Activated naive CD8-positive, alpha-beta T cell treated with anti-CD3 and anti-CD28 coated beads, Interleukin-2, amount 10 ng/mL, durations not matched to agents 7 days and 5 days (primary cell): ENCODE measurements around the gene EEA1. TPM values are rescaled to one million over a fixed set of nuclear protein-coding genes. Genes with fewer than 3 reads are reported as not detected.
A peak's percentile ranks its signal among the peaks of the same experiment; 100 is the strongest.

Experiments used
- ATAC-seq: fragments of 150-1000 bp; cut with Tn5 transposase; one replicate; pipeline ENCODE4 v1.10.0; 2021; ENCODE audit warnings: low read depth, moderate library complexity
- POLR2A ChIA-PET: fragments of 350-600 bp; sonication (Branson Sonifier 250); formaldehyde crosslinking; loops from one replicate; lab custom pipeline; 2021; ENCODE audit warnings: antibody characterized with exemption; lab: Charles Lee
- DNase-seq: peaks from one replicate; pipeline ENCODE4 v3.0.0; 2021
- H3K27ac Mint-ChIP-seq: one replicate; pipeline ENCODE4 v1.8.0; 2022; ENCODE audit warnings: mild to moderate bottlenecking, mixed read lengths
- H3K27me3 Mint-ChIP-seq: one replicate; pipeline ENCODE4 v1.8.0; 2022; ENCODE audit warnings: mild to moderate bottlenecking, moderate library complexity, mixed read lengths
- H3K36me3 Mint-ChIP-seq: one replicate; pipeline ENCODE4 v1.8.0; 2021; ENCODE audit warnings: mild to moderate bottlenecking, mixed read lengths
- H3K4me1 Mint-ChIP-seq: one replicate; pipeline ENCODE4 v1.8.0; 2021; ENCODE audit warnings: mixed read lengths
- H3K4me3 Mint-ChIP-seq: one replicate; pipeline ENCODE4 v1.8.0; 2022; ENCODE audit warnings: mild to moderate bottlenecking, moderate library complexity, mixed read lengths
- H3K9me3 Mint-ChIP-seq: one replicate; pipeline ENCODE4 v1.8.0; 2021; ENCODE audit warnings: mixed read lengths
- total RNA-seq, 2 experiments: library from RNA; stranded (reverse); gene quantifications; one replicate each; pipeline ENCODE4 v1.2.3, GENCODE V29; 2021

The EEA1 gene
- total RNA-seq, 2 experiments from 2014 or later = 15.4 to 16.0 TPM

DNA sequence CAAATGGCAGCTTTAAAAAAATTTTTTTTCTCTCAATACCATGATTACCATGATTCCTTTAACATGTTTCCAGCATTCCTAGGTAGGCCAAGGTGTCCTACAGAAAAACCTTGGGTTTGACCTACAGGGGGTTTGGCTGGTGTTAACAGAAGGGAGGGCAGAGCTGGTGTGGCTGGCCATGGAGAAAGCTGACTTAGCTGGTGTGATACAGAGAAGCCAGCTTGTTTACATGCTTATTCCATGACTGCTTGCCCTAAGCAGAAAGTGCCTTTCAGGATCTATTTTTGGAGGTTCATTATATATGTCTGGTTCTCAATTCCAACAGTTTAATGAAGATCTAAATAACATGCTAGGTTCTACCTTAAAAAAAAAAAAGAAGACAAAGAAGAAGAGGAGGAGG, 68.6 kb downstream of the EEA1 start:
- H3K27ac Mint-ChIP-seq = no peak overlapping the region
- H3K36me3 Mint-ChIP-seq = peaks cover 42% of the 10 kb centered on the region

DNA sequence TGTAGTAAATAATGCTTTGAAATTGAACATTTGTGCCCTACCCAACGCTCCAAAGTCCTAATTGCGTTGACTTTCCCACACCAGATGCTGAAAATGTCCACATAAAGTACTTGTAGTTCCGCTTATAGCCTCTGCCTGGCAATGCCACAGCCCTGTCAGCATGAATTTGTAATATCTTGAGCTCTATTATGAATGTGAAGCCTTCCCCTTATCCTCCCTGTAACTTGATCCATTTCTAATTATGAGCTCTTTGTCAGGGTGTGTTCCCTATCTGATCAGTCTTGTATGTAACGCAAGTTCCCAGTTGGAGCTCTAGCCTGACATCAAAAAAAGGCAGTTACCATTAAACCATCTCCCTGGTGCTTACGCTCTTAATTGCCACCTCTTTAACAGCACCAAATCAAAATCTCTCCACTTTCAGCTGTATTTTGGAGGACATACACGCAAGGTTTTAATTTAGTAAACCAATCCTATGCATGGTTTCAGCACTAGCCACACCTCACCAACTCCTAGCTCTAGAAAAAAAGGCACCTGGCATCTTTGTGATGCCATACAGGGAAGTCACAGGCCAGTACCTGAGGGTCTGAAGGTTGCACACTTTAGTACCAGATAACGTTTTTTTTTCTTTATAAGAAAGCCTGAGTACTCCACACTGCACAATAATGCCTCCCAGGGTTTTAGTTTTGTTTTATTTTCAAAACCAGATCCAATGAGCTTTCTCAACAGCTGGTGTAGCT, 69.3 kb downstream of the EEA1 start:
- Mint-ChIP-seq H3K36me3 (peaks cover 42% of the 10 kb centered on the region), H3K4me1 (peaks cover 3% of the 10 kb centered on the region), H3K27me3 (no peaks in the 10 kb centered on the region), H3K9me3 (no peaks in the 10 kb centered on the region), H3K4me3 (no peak overlapping the region), H3K27ac (no peak overlapping the region)
- POLR2A ChIA-PET = interaction anchor here (0.7 kb wide), 1 partner anchor 69 kb away, joined by 3 read pairs; the partner anchor contains the start of gene EEA1
- ATAC-seq (no peak), DNase-seq (no peak)

More for the DNA sequence above, 68.6 kb downstream of the EEA1 start:
- H3K4me1 Mint-ChIP-seq = peaks cover 3% of the 10 kb centered on the region
- ATAC-seq (no peak), DNase-seq (no peak)
- H3K27me3 Mint-ChIP-seq = no peaks in the 10 kb centered on the region
- no peak overlapping the region for H3K4me3 Mint-ChIP-seq
- POLR2A ChIA-PET = no interaction called here
- no peaks in the 10 kb centered on the region for H3K9me3 Mint-ChIP-seq

DNA sequence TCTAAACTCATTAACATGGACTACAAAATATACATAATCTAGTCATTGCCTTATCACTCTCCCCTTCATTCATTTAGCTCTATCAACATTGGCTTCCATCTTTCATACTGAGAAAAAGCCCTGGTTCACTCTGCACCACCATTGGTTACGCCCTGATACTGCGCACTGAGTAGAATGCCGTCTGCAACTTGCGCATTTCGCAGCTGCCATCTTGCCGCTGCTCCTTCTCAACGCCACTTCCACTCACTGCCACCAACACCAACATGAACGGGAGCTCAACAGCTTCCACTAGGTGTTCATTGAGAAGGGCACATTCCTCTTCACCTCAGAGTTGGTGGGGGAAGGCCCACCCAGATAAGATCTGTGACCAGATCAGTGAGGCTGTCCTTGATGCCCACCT, 71.3 kb downstream of the EEA1 start:
- Mint-ChIP-seq H3K4me3 (no peak overlapping the region), H3K9me3 (no peaks in the 10 kb centered on the region), H3K27ac (no peak overlapping the region), H3K36me3 (peaks cover 42% of the 10 kb centered on the region), H3K27me3 (no peaks in the 10 kb centered on the region), H3K4me1 (no peaks in the 10 kb centered on the region)
- ATAC-seq = no peak
- no peak for DNase-seq
- POLR2A ChIA-PET = no interaction called here

DNA sequence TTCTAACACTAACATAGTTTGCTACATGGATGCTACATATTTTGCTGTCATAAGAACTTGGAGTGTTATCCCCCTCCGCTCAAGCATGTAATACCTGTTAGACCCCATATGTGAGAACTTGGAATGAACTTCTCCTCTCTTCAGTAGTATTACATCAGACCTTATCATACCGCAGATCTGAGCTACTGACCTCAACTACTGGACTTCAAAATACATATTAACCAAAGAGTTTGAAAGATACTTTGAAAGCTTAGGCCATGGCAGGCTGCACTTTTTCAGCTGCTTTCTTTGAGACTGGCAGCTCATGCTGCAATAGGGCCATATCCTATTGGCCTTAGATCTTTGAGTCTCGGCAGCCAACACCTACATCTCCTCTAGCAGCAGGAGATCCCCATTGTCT, 74.8 kb downstream of the EEA1 start:
- no peaks in the 10 kb centered on the region for H3K27me3 Mint-ChIP-seq
- no peak for DNase-seq
- POLR2A ChIA-PET = no interaction called here
- no peak for ATAC-seq
- no peak overlapping the region for H3K4me3 Mint-ChIP-seq
- H3K36me3 Mint-ChIP-seq = peaks cover 36% of the 10 kb centered on the region
- H3K4me1 Mint-ChIP-seq = no peaks in the 10 kb centered on the region
- H3K9me3 Mint-ChIP-seq = no peaks in the 10 kb centered on the region
- H3K27ac Mint-ChIP-seq = no peak overlapping the region

DNA sequence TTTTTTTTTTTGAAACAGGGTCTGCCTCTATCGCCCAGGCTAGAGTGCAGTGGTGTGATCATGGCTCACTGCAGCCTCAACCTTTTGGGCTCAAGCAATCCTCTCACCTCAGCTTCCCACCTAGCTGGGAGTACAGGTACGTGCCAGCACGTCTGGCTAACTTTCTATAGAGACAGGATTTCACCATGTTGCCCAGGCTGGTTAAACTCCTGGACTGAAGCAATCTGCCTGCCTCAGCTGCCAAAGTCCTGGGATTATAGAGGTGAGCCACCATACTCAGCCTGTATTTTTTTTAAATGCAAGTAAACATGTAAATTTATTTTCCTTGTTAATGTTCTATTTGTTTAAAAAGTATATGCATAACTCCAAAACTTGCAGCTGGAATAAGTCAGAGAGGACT, 80.4 kb downstream of the EEA1 start:
- Mint-ChIP-seq H3K4me1 (no peaks in the 10 kb centered on the region), H3K4me3 (no peak overlapping the region), H3K27ac (no peak overlapping the region), H3K9me3 (no peaks in the 10 kb centered on the region), H3K36me3 (peaks cover 19% of the 10 kb centered on the region), H3K27me3 (no peaks in the 10 kb centered on the region)
- no peak for ATAC-seq
- POLR2A ChIA-PET = no interaction called here
- DNase-seq = no peak

DNA sequence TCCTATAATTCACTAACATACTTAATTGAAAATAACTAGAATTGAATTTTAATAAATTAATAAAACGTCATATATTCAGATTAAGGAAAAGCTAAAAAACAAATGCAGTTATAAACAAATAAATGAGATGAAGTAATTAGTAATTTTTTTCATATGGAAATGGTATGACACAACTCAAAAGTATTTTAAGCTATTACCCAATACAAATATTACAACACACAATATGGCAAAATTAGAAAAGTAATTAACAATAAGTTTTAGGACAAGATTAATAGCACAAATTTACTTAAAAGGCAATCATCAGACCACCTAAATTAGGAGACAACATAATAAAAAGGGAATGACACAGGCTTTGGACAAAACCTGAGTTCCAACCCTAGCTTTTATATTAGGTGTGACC, 81.7 kb downstream of the EEA1 start:
- ATAC-seq = no peak
- Mint-ChIP-seq H3K4me1 (no peaks in the 10 kb centered on the region), H3K4me3 (no peak overlapping the region), H3K27ac (no peak overlapping the region), H3K27me3 (no peaks in the 10 kb centered on the region), H3K36me3 (peaks cover 17% of the 10 kb centered on the region), H3K9me3 (no peaks in the 10 kb centered on the region)
- DNase-seq = no peak
- POLR2A ChIA-PET = no interaction called here

DNA sequence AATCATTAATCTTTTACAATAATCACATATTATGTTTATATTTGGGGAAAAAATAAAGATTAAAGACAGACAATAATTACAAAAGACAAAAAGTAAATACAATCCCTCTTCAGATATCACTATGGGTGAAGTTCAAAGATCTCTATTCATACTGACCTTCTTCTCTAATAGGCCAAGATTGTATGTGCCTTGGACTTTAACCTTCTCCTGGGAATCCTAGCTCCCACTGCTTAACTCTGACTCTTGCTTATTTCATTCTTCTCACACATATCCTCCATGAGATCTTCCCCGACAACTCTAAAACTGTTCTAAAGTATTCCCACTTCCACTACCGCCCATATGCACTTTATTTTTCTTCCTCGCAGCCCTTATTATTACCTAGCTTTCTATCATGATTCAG, 83.8 kb downstream of the EEA1 start:
- ATAC-seq = no peak
- POLR2A ChIA-PET = no interaction called here
- no peak overlapping the region for H3K27ac Mint-ChIP-seq

DNA sequence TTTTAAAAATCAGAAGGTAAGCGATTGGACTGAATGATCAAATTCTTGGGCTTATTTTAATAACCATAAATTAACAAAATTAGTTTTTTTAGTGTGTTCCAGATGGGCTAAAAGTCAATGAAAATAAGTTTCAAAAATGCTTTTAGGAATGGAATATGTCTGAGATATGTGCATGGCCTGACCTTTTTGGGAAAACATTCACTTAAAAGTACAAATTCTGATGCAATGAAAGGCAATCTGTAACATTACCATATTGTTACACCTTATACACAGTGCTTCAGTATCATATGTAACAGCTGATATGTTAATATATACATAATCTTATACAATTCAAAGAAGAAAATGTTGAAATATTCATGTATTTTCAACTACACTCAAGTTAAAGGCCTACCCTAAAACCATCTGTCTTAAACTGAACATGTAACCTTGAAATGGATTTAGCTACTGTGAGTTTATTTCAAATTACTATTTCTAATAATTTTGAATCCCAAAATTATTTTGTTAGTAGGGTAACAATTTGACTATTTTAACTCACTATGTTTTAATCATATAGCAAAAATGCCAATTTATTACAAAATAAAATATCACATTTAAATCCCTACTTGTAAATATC, 84.8 kb downstream of the EEA1 start:
- no peak overlapping the region for H3K4me3 Mint-ChIP-seq
- H3K27me3 Mint-ChIP-seq = no peaks in the 10 kb centered on the region
- POLR2A ChIA-PET = no interaction called here

More for the DNA sequence above, 83.8 kb downstream of the EEA1 start:
- no peak for DNase-seq
- Mint-ChIP-seq H3K4me3 (no peak overlapping the region), H3K27me3 (no peaks in the 10 kb centered on the region), H3K9me3 (no peaks in the 10 kb centered on the region), H3K4me1 (no peaks in the 10 kb centered on the region), H3K36me3 (peaks cover 23% of the 10 kb centered on the region)

DNA sequence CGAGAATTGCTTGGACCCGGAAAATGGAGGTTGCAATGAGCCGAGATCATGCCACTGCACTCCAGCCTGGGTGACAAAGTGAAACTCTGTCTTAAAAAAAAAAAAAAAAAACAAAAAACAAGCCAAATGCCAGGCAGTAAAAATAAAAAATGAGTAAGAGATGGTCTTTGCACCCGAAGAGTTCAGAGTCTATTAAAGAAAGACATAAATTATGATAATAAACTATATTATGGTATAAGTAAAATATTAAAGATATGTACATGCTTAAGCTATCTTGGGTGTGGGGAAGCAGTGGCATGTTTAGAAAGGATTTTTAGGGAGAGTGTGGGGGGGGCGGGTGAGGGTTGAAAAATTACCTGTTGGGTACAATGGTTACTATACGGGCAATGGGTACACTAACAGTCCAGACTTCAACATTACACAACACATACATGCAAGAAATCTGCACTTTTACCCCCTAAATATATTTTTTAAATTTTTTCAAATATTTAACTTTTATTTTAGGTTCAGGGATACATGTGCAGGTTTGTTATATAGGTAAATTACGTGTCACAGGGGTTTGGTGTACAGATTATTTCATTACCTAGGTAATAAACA, 99.3 kb downstream of the EEA1 start:
- DNase-seq (no peak), ATAC-seq (no peak)
- Mint-ChIP-seq H3K27me3 (no peaks in the 10 kb centered on the region), H3K9me3 (no peaks in the 10 kb centered on the region), H3K27ac (no peak overlapping the region), H3K36me3 (peaks cover 9% of the 10 kb centered on the region), H3K4me1 (peaks cover 2% of the 10 kb centered on the region), H3K4me3 (no peak overlapping the region)
- POLR2A ChIA-PET = no interaction called here

More for the DNA sequence above, 84.8 kb downstream of the EEA1 start:
- H3K27ac Mint-ChIP-seq = no peak overlapping the region
- DNase-seq = no peak
- ATAC-seq = no peak
- H3K9me3 Mint-ChIP-seq = no peaks in the 10 kb centered on the region
- no peaks in the 10 kb centered on the region for H3K4me1 Mint-ChIP-seq
- peaks cover 19% of the 10 kb centered on the region for H3K36me3 Mint-ChIP-seq

DNA sequence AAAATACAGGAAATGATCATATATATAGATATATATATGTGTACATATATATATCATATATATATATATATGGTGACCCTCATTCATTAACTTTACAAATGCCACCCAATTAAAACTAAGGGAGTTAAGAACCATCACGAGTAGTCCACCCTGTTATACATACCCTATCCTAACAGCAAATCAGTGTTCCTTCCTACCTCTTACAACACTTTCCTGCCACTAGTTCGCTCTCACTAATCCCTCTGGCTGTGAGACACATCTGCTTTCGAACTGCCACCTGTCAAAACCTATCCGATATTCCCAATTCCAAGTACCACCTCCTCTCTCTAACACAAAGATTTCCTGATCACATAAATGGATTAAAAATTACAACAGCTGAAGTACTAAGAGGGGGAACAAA, 100.5 kb downstream of the EEA1 start:
- H3K4me3 Mint-ChIP-seq = no peak overlapping the region
- ATAC-seq (no peak), DNase-seq (no peak)
- H3K27ac Mint-ChIP-seq = no peak overlapping the region
- no peaks in the 10 kb centered on the region for H3K9me3 Mint-ChIP-seq
- POLR2A ChIA-PET = no interaction called here
- peaks cover 7% of the 10 kb centered on the region for H3K36me3 Mint-ChIP-seq
- peaks cover 2% of the 10 kb centered on the region for H3K4me1 Mint-ChIP-seq
- H3K27me3 Mint-ChIP-seq = no peaks in the 10 kb centered on the region

DNA sequence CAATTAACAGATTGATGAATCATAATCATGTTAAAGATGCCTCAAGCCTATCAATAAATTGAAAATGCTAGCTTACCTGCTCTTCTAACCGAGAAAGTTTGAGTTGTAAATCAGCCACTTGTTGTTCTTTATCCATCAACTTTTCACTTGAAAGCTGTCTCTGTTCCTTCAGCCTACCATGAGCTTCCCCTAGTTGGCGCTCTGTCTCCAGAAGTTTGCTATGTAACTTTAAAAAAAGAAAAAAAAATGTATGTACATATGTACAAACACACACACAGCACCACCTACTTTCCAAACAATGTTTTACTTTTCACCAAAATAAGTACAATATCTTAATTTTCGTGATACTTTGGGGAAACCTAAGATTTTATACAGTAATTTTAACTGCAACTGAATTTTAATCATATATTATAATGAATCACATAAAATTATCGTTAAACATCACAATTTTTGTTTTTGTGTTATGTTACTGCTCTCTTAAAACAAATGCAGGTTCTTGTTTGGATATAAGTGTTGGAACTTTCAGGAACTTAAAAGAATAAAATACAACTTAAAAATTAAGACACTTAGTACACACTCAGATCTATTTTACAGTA, 101.2 kb downstream of the EEA1 start:
- ATAC-seq = peak; percentile 54
- no peaks in the 10 kb centered on the region for H3K9me3 Mint-ChIP-seq
- POLR2A ChIA-PET = interaction anchor here (1.0 kb wide), 1 partner anchor 103 kb away, joined by 4 read pairs; no protein-coding TSS in a partner anchor

DNA sequence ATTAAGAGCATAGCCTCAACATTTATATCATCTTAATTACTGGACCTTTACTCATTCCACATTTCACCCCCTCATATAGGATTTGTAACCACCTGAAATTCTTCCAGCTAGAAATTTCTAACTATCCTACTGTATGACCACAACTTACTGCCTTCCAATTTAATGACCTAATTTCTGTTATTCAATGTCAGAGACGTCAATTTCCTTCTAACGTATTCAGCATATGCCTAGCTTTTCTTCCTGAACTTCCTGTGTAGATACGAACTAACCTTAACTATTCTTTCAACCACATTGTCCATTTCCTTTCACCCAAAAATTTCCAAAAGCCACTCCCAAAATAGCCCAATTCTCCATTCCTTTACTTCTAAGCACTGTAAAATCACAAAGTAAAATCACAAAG, 108.0 kb downstream of the EEA1 start:
- Mint-ChIP-seq H3K27ac (no peak overlapping the region), H3K9me3 (no peaks in the 10 kb centered on the region), H3K36me3 (peaks cover 7% of the 10 kb centered on the region), H3K4me1 (no peaks in the 10 kb centered on the region), H3K27me3 (no peaks in the 10 kb centered on the region), H3K4me3 (no peak overlapping the region)
- DNase-seq = no peak
- no peak for ATAC-seq
- POLR2A ChIA-PET = no interaction called here

More for the DNA sequence above, 101.2 kb downstream of the EEA1 start:
- peaks cover 2% of the 10 kb centered on the region for H3K4me1 Mint-ChIP-seq
- no peaks in the 10 kb centered on the region for H3K27me3 Mint-ChIP-seq
- peaks cover 7% of the 10 kb centered on the region for H3K36me3 Mint-ChIP-seq
- no peak overlapping the region for H3K27ac Mint-ChIP-seq
- no peak overlapping the region for H3K4me3 Mint-ChIP-seq
- DNase-seq = no peak

DNA sequence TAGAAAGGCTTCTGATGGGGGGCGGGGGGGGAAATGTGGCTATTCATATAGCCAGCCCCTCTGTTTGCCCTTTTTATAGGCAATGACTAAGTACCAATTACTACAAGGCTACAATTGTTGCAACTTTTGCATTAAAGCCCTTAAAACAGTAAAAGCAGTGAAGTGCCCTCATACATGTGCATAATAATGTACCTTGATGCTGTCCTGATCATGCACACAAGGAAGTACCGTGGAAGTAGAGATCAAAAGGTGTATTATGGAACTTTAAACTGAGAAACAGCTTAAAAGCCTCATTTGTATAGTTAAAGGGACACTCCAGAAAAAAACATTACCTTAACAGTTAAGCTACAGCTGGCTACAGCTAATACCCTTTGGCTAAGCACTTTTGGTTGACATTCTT, 114.5 kb downstream of the EEA1 start:
- H3K27ac Mint-ChIP-seq = no peak overlapping the region
- no peak for ATAC-seq
- no peak overlapping the region for H3K4me3 Mint-ChIP-seq
- no peaks in the 10 kb centered on the region for H3K27me3 Mint-ChIP-seq
- no peaks in the 10 kb centered on the region for H3K9me3 Mint-ChIP-seq
- POLR2A ChIA-PET = no interaction called here
- DNase-seq = no peak
- peaks cover 19% of the 10 kb centered on the region for H3K36me3 Mint-ChIP-seq
- no peaks in the 10 kb centered on the region for H3K4me1 Mint-ChIP-seq
